ENCODE measurements around the gene PPP1R26. TPM values are rescaled to one million over a fixed set of nuclear protein-coding genes. Genes with fewer than 3 reads are reported as not detected.
"Not testable (repeated sequence)": the region's sequence is repeated elsewhere in the genome, so short reads cannot be mapped to it uniquely, and the experiment has no call there.

The PPP1R26 gene
- polyA plus RNA-seq (2013) = 6.9 and 7.6 TPM in 2 replicates

GRCh38 chr9:135479469-135480052 is at the start of gene PPP1R26:
TSS of gene PPP1R26 (plus strand) at chr9:135479782. CDS start at chr9:135484511, 4,729 bp downstream.
- Histone ChIP-seq H3K4me1 (ENCODE audit: control insufficient read depth in 1 of 2, insufficient read depth in 2 of 2, low read length in 2 of 2) (peaks cover 0 to 7% of the 10 kb centered on the region in 2 experiments), H3K9me3 (ENCODE audit: insufficient read depth, low read depth, low read length) (no peaks in the 10 kb centered on the region), H3K27ac (ENCODE audit: low read depth, low read length) (no peak within 1 kb of the TSS), H3K14ac (ENCODE audit: low read length) (peak within 1 kb of the TSS; percentile 50), H3K4me3 (ENCODE audit: low read depth, low read length) (peak within 1 kb of the TSS; percentile 79), H3K4me2 (ENCODE audit: low read length) (peak within 1 kb of the TSS; percentile 80), H3K27me3 (ENCODE audit: insufficient read depth, low read length) (no peaks in the 10 kb centered on the region), H3K23ac (ENCODE audit: low read length) (no peak within 1 kb of the TSS), H3K4ac (ENCODE audit: low read depth, low read length) (peak within 1 kb of the TSS; percentile 28), H2BK5ac (ENCODE audit: low read depth, low read length, poor library complexity) (peak within 1 kb of the TSS; percentile 74), H4K91ac (ENCODE audit: low read depth, low read length) (peak within 1 kb of the TSS; percentile 70), H4K12ac (ENCODE audit: low read depth, low read length) (peak within 1 kb of the TSS; percentile 63), H2AK5ac (ENCODE audit: low read length) (no peak within 1 kb of the TSS), H2BK12ac (ENCODE audit: low read length) (no peak within 1 kb of the TSS), H3K18ac (ENCODE audit: low read length) (peak within 1 kb of the TSS; percentile 97), H3K9ac (ENCODE audit: low read length) (peak within 1 kb of the TSS; percentile 53), H3K79me2 (ENCODE audit: control insufficient read depth, insufficient read depth, low read length, poor library complexity) (peaks cover 3% of the 10 kb centered on the region), H2AFZ (ENCODE audit: insufficient read depth, low read length, poor library complexity) (peak within 1 kb of the TSS; percentile 73), H2BK120ac (ENCODE audit: insufficient read depth, low read length, poor library complexity) (peak within 1 kb of the TSS; percentile 21), H4K8ac (ENCODE audit: low read depth, low read length) (peak within 1 kb of the TSS; percentile 89), H3K36me3 (ENCODE audit: control insufficient read depth in 1 of 2, insufficient read depth in 2 of 2, low read length in 2 of 2) (peaks cover 8 to 13% of the 10 kb centered on the region in 2 experiments), H3K79me1 (ENCODE audit: low read length) (peaks cover 8% of the 10 kb centered on the region)
- no CpG with 5 or more reads among the region's 103 CpGs for WGBS (ENCODE audit: extremely low coverage, insufficient coverage, insufficient read length)
- no peak for DNase-seq

DNA sequence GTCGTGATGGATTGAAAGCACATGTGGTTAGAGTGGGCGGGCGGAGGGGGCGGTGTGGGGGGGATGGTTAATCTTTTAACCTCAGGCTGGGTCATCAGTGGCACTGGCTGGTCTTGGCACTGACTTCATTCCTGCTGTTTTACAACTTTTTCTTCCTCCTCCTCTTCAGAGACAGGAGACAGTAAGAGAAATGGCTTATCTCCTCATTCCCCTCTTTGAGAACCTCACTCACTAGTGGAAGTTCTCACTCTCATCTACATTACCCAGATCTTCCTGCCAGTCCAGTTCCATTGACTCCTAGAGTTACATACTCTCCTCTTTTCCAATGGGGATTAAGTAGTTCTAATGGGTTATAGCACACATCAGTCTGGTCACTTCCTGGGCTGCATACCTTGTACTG is 42.3 kb upstream of the PPP1R26 start:
- H3K79me1 ChIP-seq (ENCODE audit: low read length) = no peaks in the 10 kb centered on the region
- no CpG with 5 or more reads among the region's 4 CpGs for WGBS (ENCODE audit: extremely low coverage, insufficient coverage, insufficient read length)
- no peak overlapping the region for H3K4ac ChIP-seq (ENCODE audit: low read depth, low read length)

DNA sequence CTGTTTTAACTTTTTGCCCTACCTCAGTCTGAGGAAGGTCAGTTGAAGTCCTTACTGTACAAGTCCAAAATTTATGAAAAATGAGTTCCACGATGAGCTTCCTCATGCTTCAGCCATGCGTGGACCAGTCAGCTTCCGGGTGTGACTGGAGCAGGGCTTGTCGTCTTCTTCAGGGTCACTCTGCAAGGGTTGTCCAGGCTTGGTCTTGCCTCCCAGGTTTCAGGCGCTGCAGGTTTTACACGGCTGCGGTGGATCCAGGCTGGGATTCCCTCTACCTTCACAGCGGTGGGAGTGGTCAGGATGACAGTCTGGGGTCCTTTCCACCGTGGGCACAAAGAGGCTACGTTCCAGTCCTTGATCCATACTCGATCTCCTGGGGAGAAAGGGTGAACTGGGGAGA is 41.9 kb upstream of the PPP1R26 start:
- not testable (repeated sequence) for H3K79me1 ChIP-seq (ENCODE audit: low read length); H2BK12ac ChIP-seq (ENCODE audit: low read length); H3K4me2 ChIP-seq (ENCODE audit: low read length); H3K27me3 ChIP-seq (ENCODE audit: insufficient read depth, low read length); H3K27ac ChIP-seq (ENCODE audit: low read depth, low read length); H3K9ac ChIP-seq (ENCODE audit: low read length); H2AFZ ChIP-seq (ENCODE audit: insufficient read depth, low read length, poor library complexity); H4K8ac ChIP-seq (ENCODE audit: low read depth, low read length); H3K36me3 ChIP-seq (ENCODE audit: control insufficient read depth in 1 of 2, insufficient read depth in 2 of 2, low read length in 2 of 2); H2AK5ac ChIP-seq (ENCODE audit: low read length); DNase-seq; H3K4me1 ChIP-seq (ENCODE audit: control insufficient read depth in 1 of 2, insufficient read depth in 2 of 2, low read length in 2 of 2); H3K4ac ChIP-seq (ENCODE audit: low read depth, low read length); H3K18ac ChIP-seq (ENCODE audit: low read length); H3K79me2 ChIP-seq (ENCODE audit: control insufficient read depth, insufficient read depth, low read length, poor library complexity); H2BK5ac ChIP-seq (ENCODE audit: low read depth, low read length, poor library complexity); H2BK120ac ChIP-seq (ENCODE audit: insufficient read depth, low read length, poor library complexity); H3K23ac ChIP-seq (ENCODE audit: low read length); H3K9me3 ChIP-seq (ENCODE audit: insufficient read depth, low read depth, low read length); H4K12ac ChIP-seq (ENCODE audit: low read depth, low read length); H3K14ac ChIP-seq (ENCODE audit: low read length); H3K4me3 ChIP-seq (ENCODE audit: low read depth, low read length); H4K91ac ChIP-seq (ENCODE audit: low read depth, low read length)
- WGBS (ENCODE audit: extremely low coverage, insufficient coverage, insufficient read length) = no CpG with 5 or more reads among the region's 11 CpGs

More for the DNA sequence above, 42.3 kb upstream of the PPP1R26 start:
- Histone ChIP-seq H3K4me2 (ENCODE audit: low read length) (no peak overlapping the region), H3K14ac (ENCODE audit: low read length) (no peak overlapping the region), H2AFZ (ENCODE audit: insufficient read depth, low read length, poor library complexity) (no peak overlapping the region), H3K79me2 (ENCODE audit: control insufficient read depth, insufficient read depth, low read length, poor library complexity) (no peaks in the 10 kb centered on the region), H2BK12ac (ENCODE audit: low read length) (no peak overlapping the region), H4K91ac (ENCODE audit: low read depth, low read length) (no peak overlapping the region), H3K9me3 (ENCODE audit: insufficient read depth, low read depth, low read length) (no peaks in the 10 kb centered on the region), H3K9ac (ENCODE audit: low read length) (no peak overlapping the region), H3K18ac (ENCODE audit: low read length) (no peak overlapping the region), H3K36me3 (ENCODE audit: control insufficient read depth in 1 of 2, insufficient read depth in 2 of 2, low read length in 2 of 2) (no peaks in the 10 kb centered on the region), H4K12ac (ENCODE audit: low read depth, low read length) (no peak overlapping the region), H3K23ac (ENCODE audit: low read length) (no peak overlapping the region), H3K4me1 (ENCODE audit: control insufficient read depth in 1 of 2, insufficient read depth in 2 of 2, low read length in 2 of 2) (peaks cover 3 to 10% of the 10 kb centered on the region in 2 experiments), H3K27me3 (ENCODE audit: insufficient read depth, low read length) (no peaks in the 10 kb centered on the region), H3K27ac (ENCODE audit: low read depth, low read length) (no peak overlapping the region), H4K8ac (ENCODE audit: low read depth, low read length) (no peak overlapping the region), H2AK5ac (ENCODE audit: low read length) (no peak overlapping the region), H2BK120ac (ENCODE audit: insufficient read depth, low read length, poor library complexity) (no peak overlapping the region), H2BK5ac (ENCODE audit: low read depth, low read length, poor library complexity) (no peak overlapping the region), H3K4me3 (ENCODE audit: low read depth, low read length) (no peak overlapping the region)
- DNase-seq = no peak

DNA sequence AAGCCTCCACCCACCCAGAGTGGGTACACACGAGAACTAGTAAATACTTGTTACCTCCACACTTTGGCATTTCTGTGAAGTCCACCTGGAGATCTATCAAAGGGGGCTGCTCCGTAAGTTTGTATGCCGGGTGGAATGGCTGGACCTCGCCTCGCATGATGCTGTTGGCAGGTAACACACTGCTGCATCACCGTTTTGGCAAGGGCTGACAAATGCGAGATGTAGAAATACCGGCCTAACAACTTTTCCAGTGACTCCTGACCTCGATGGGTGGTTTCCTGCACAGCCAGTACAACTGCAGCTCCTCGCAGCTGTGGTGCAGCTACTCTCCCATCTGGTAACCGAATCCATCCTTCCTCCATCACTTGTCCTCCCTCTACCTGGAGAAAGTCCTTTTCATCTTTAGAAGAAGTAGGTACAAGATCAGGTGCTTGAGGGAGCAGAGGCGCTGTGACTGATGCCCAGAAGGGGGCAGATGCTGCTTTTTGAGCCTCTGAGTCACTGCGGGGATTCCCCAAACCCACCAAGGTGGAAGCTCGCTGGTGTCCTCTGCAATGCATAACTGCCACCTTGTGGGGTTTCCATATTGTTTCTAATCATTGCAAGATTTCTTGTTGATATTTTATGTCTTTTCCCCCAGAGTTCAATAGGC is 40.9 kb upstream of the PPP1R26 start:
- DNase-seq = peak in 1 of 2 donors; percentile 29
- H3K4ac ChIP-seq (ENCODE audit: low read depth, low read length); H3K18ac ChIP-seq (ENCODE audit: low read length); H4K91ac ChIP-seq (ENCODE audit: low read depth, low read length); H3K4me1 ChIP-seq (ENCODE audit: control insufficient read depth in 1 of 2, insufficient read depth in 2 of 2, low read length in 2 of 2); H3K4me3 ChIP-seq (ENCODE audit: low read depth, low read length); H3K36me3 ChIP-seq (ENCODE audit: control insufficient read depth in 1 of 2, insufficient read depth in 2 of 2, low read length in 2 of 2); H2AK5ac ChIP-seq (ENCODE audit: low read length); H4K8ac ChIP-seq (ENCODE audit: low read depth, low read length); H3K79me1 ChIP-seq (ENCODE audit: low read length); H3K79me2 ChIP-seq (ENCODE audit: control insufficient read depth, insufficient read depth, low read length, poor library complexity); H3K27ac ChIP-seq (ENCODE audit: low read depth, low read length); H2BK120ac ChIP-seq (ENCODE audit: insufficient read depth, low read length, poor library complexity); H2BK12ac ChIP-seq (ENCODE audit: low read length); H2BK5ac ChIP-seq (ENCODE audit: low read depth, low read length, poor library complexity); H4K12ac ChIP-seq (ENCODE audit: low read depth, low read length); H3K23ac ChIP-seq (ENCODE audit: low read length); H3K9ac ChIP-seq (ENCODE audit: low read length); H3K9me3 ChIP-seq (ENCODE audit: insufficient read depth, low read depth, low read length); H2AFZ ChIP-seq (ENCODE audit: insufficient read depth, low read length, poor library complexity); H3K27me3 ChIP-seq (ENCODE audit: insufficient read depth, low read length); H3K4me2 ChIP-seq (ENCODE audit: low read length); H3K14ac ChIP-seq (ENCODE audit: low read length): not testable (repeated sequence)
- WGBS (ENCODE audit: extremely low coverage, insufficient coverage, insufficient read length) = no CpG with 5 or more reads among the region's 14 CpGs

All from trophoblast cell (in vitro differentiated cells and primary cell).